Measurements from ENCODE around the gene TRAPPC2.

GRCh38 chrX:13754765-13755164 lies 20.3 kb upstream of the TRAPPC2 start:
- TF ChIP-seq POLR2AphosphoS5 (IDR thresholded peaks at IDR 0.05; ENCODE audit: borderline replicate concordance, low read depth, low read length) (no peak), EZH2 (IDR thresholded peaks at IDR 0.05) (no peak)

Data from SK-N-MC (cell line).